VCaP (cell line): ENCODE data around the gene MCTP2.
"Not testable (repeated sequence)": the region's sequence is repeated elsewhere in the genome, so short reads cannot be mapped to it uniquely, and the experiment has no call there.

Experiments used
- H3K27ac ChIP-seq: fragments of 450-650 bp; 2 replicates; pipeline ENCODE4 v1.5.1; 2017
- CTCF ChIP-seq: fragments of 450-650 bp; conservative IDR thresholded peaks from 2 replicates; pipeline ENCODE4 v1.5.1; 2017; ENCODE audit warnings: mild to moderate bottlenecking, moderate library complexity

The MCTP2 gene

GRCh38 chr15:94477913-94478553, 246.7 kb downstream of the MCTP2 start:
- no peak overlapping the region for H3K27ac ChIP-seq
- no peak for TF ChIP-seq CTCF

- no peak overlapping the region for H3K27ac ChIP-seq
- no peak for TF ChIP-seq CTCF
These were observed 247.4 kb downstream of the MCTP2 start for GRCh38 chr15:94478763-94479162.

GRCh38 chr15:94480289-94480834, 249.0 kb downstream of the MCTP2 start:
- no peak overlapping the region for H3K27ac ChIP-seq
- TF ChIP-seq CTCF = no peak

GRCh38 chr15:94485148-94485719, 253.9 kb downstream of the MCTP2 start:
- no peak overlapping the region for H3K27ac ChIP-seq
- no peak for TF ChIP-seq CTCF

GRCh38 chr15:94487635-94488034, 256.3 kb downstream of the MCTP2 start:
- no peak for TF ChIP-seq CTCF
- H3K27ac ChIP-seq = no peak overlapping the region

- TF ChIP-seq CTCF = no peak
- no peak overlapping the region for H3K27ac ChIP-seq
These were observed 261.8 kb downstream of the MCTP2 start for GRCh38 chr15:94493176-94493575.

- not testable (repeated sequence) for H3K27ac ChIP-seq
These were observed 262.2 kb downstream of the MCTP2 start for GRCh38 chr15:94493586-94493985.

GRCh38 chr15:94494732-94495131, 263.4 kb downstream of the MCTP2 start:
- no peak for TF ChIP-seq CTCF
- H3K27ac ChIP-seq = no peak overlapping the region
